ENCODE measurements around the gene STOML1. TPM values are rescaled to one million over a fixed set of nuclear protein-coding genes. Genes with fewer than 3 reads are reported as not detected.

The STOML1 gene
- total RNA-seq, 1 experiment from 2014 or later: 5.4 TPM

DNA sequence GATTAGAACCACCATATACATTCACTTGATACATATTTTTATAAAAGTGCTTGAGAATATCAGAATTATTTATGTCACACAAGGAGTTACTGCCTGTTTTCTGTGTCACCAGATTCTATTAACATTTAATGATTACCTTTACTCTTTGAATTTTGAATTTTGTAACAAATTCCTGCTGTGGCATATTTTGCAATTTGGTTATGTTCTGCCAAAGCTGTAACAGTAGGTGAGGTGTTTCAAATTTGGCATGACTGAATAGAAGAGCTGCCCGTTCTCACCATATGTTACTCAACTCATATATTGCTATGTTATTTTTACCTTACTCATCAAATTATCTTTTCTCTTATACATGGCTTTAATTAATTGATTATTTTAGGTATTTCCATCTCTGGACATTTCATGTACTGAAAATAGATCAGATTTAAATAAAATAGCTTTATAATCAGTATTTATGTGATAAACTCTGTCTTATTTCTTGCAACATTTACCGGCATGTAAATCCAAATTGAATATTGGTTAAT lies 21.3 kb upstream of the STOML1 start:
- ChIA-PET CTCF (interaction anchor here (0.9 to 1.4 kb wide), 2 partner anchors 40 to 62 kb away, joined by 3 read pairs; no protein-coding TSS in a partner anchor), POLR2A (no interaction called here)
- peaks cover 2% of the 10 kb centered on the region; the same call in 1 of the 2 replicates for H3K36me3 Mint-ChIP-seq
- H3K27me3 Mint-ChIP-seq (ENCODE audit: low read depth): no peaks in the 10 kb centered on the region
- no peak for DNase-seq (ENCODE audit: low spot score)
- TF ChIP-seq SMAD4 (CRISPR knock-in tag; IDR thresholded peaks at IDR 0.05) (no peak), NFYB (CRISPR knock-in tag; conservative IDR thresholded peaks at IDR 0.05; ENCODE audit: low read depth) (no peak), NFATC4 (CRISPR knock-in tag; IDR thresholded peaks at IDR 0.05) (no peak)
- TF ChIP-seq, protein P1, sequence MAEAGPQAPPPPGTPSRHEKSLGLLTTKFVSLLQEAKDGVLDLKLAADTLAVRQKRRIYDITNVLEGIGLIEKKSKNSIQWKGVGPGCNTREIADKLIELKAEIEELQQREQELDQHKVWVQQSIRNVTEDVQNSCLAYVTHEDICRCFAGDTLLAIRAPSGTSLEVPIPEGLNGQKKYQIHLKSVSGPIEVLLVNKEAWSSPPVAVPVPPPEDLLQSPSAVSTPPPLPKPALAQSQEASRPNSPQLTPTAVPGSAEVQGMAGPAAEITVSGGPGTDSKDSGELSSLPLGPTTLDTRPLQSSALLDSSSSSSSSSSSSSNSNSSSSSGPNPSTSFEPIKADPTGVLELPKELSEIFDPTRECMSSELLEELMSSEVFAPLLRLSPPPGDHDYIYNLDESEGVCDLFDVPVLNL (CRISPR knock-in tag; IDR thresholded peaks at IDR 0.05; ENCODE audit: borderline replicate concordance, low read depth): no peak
- TF ChIP-seq, protein P2, sequence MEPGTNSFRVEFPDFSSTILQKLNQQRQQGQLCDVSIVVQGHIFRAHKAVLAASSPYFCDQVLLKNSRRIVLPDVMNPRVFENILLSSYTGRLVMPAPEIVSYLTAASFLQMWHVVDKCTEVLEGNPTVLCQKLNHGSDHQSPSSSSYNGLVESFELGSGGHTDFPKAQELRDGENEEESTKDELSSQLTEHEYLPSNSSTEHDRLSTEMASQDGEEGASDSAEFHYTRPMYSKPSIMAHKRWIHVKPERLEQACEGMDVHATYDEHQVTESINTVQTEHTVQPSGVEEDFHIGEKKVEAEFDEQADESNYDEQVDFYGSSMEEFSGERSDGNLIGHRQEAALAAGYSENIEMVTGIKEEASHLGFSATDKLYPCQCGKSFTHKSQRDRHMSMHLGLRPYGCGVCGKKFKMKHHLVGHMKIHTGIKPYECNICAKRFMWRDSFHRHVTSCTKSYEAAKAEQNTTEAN (CRISPR knock-in tag; IDR thresholded peaks at IDR 0.05): no peak
- H3K27ac Mint-ChIP-seq: no peak overlapping the region
- no peak overlapping the region for H3K4me3 Mint-ChIP-seq
- H3K4me1 Mint-ChIP-seq: peaks cover 7% of the 10 kb centered on the region; the same call in 1 of the 2 replicates
- no peaks in the 10 kb centered on the region for H3K9me3 Mint-ChIP-seq
- no peak for ATAC-seq

DNA sequence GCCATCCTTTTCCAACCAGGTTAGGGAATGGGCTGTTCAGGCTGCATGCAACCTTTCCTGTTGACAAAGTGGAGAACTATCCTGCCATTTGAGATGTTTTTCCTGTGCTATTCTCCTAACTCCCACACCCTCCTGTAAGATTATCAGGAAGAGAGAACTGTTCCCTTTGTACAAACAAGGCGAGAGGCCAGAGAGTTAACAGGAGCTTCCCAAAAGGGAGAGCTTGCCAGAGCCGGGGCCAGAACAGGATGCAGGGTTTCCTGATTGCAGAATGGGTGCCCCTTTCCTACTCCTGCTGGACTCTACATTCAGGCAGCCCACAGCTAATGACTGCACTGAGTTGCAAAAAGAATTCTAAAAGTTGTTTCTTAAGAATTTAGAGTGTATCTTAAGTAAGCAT lies 19.5 kb upstream of the STOML1 start:
- TF ChIP-seq, protein P3, sequence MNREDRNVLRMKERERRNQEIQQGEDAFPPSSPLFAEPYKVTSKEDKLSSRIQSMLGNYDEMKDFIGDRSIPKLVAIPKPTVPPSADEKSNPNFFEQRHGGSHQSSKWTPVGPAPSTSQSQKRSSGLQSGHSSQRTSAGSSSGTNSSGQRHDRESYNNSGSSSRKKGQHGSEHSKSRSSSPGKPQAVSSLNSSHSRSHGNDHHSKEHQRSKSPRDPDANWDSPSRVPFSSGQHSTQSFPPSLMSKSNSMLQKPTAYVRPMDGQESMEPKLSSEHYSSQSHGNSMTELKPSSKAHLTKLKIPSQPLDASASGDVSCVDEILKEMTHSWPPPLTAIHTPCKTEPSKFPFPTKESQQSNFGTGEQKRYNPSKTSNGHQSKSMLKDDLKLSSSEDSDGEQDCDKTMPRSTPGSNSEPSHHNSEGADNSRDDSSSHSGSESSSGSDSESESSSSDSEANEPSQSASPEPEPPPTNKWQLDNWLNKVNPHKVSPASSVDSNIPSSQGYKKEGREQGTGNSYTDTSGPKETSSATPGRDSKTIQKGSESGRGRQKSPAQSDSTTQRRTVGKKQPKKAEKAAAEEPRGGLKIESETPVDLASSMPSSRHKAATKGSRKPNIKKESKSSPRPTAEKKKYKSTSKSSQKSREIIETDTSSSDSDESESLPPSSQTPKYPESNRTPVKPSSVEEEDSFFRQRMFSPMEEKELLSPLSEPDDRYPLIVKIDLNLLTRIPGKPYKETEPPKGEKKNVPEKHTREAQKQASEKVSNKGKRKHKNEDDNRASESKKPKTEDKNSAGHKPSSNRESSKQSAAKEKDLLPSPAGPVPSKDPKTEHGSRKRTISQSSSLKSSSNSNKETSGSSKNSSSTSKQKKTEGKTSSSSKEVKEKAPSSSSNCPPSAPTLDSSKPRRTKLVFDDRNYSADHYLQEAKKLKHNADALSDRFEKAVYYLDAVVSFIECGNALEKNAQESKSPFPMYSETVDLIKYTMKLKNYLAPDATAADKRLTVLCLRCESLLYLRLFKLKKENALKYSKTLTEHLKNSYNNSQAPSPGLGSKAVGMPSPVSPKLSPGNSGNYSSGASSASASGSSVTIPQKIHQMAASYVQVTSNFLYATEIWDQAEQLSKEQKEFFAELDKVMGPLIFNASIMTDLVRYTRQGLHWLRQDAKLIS (CRISPR knock-in tag; IDR thresholded peaks at IDR 0.05; ENCODE audit: borderline replicate concordance): no peak
- no peak for TF ChIP-seq RORB (CRISPR knock-in tag; IDR thresholded peaks at IDR 0.05)
- no peak for TF ChIP-seq ZNF317 (CRISPR knock-in tag; IDR thresholded peaks at IDR 0.05; ENCODE audit: borderline replicate concordance, low read depth)
- no peak for TF ChIP-seq SMAD4 (CRISPR knock-in tag; IDR thresholded peaks at IDR 0.05)
- TF ChIP-seq, protein P4, sequence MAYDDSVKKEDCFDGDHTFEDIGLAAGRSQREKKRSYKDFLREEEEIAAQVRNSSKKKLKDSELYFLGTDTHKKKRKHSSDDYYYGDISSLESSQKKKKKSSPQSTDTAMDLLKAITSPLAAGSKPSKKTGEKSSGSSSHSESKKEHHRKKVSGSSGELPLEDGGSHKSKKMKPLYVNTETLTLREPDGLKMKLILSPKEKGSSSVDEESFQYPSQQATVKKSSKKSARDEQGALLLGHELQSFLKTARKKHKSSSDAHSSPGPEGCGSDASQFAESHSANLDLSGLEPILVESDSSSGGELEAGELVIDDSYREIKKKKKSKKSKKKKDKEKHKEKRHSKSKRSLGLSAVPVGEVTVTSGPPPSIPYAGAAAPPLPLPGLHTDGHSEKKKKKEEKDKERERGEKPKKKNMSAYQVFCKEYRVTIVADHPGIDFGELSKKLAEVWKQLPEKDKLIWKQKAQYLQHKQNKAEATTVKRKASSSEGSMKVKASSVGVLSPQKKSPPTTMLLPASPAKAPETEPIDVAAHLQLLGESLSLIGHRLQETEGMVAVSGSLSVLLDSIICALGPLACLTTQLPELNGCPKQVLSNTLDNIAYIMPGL (CRISPR knock-in tag; IDR thresholded peaks at IDR 0.05): no peak
- TF ChIP-seq TCF7 (CRISPR knock-in tag; IDR thresholded peaks at IDR 0.05; ENCODE audit: low read depth): no peak
- no peak for TF ChIP-seq ETV6 (CRISPR knock-in tag; IDR thresholded peaks at IDR 0.05)
- no peak for TF ChIP-seq EMX1 (CRISPR knock-in tag; IDR thresholded peaks at IDR 0.05)
- TF ChIP-seq IRF2 (CRISPR knock-in tag; IDR thresholded peaks at IDR 0.05; ENCODE audit: borderline replicate concordance, low read depth): no peak
- TF ChIP-seq, protein P5, sequence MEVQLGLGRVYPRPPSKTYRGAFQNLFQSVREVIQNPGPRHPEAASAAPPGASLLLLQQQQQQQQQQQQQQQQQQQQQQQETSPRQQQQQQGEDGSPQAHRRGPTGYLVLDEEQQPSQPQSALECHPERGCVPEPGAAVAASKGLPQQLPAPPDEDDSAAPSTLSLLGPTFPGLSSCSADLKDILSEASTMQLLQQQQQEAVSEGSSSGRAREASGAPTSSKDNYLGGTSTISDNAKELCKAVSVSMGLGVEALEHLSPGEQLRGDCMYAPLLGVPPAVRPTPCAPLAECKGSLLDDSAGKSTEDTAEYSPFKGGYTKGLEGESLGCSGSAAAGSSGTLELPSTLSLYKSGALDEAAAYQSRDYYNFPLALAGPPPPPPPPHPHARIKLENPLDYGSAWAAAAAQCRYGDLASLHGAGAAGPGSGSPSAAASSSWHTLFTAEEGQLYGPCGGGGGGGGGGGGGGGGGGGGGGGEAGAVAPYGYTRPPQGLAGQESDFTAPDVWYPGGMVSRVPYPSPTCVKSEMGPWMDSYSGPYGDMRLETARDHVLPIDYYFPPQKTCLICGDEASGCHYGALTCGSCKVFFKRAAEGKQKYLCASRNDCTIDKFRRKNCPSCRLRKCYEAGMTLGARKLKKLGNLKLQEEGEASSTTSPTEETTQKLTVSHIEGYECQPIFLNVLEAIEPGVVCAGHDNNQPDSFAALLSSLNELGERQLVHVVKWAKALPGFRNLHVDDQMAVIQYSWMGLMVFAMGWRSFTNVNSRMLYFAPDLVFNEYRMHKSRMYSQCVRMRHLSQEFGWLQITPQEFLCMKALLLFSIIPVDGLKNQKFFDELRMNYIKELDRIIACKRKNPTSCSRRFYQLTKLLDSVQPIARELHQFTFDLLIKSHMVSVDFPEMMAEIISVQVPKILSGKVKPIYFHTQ (CRISPR knock-in tag; IDR thresholded peaks at IDR 0.05): no peak
- TF ChIP-seq, protein P6, sequence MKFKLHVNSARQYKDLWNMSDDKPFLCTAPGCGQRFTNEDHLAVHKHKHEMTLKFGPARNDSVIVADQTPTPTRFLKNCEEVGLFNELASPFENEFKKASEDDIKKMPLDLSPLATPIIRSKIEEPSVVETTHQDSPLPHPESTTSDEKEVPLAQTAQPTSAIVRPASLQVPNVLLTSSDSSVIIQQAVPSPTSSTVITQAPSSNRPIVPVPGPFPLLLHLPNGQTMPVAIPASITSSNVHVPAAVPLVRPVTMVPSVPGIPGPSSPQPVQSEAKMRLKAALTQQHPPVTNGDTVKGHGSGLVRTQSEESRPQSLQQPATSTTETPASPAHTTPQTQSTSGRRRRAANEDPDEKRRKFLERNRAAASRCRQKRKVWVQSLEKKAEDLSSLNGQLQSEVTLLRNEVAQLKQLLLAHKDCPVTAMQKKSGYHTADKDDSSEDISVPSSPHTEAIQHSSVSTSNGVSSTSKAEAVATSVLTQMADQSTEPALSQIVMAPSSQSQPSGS (CRISPR knock-in tag; IDR thresholded peaks at IDR 0.05; ENCODE audit: borderline replicate concordance, low read depth): no peak
- no peak for TF ChIP-seq ZBTB21 (CRISPR knock-in tag; IDR thresholded peaks at IDR 0.05; ENCODE audit: borderline replicate concordance)
- no peak for TF ChIP-seq ESRRA (CRISPR knock-in tag; IDR thresholded peaks at IDR 0.05; ENCODE audit: borderline replicate concordance)
- no peak for TF ChIP-seq FOXJ3 (CRISPR knock-in tag; IDR thresholded peaks at IDR 0.05; ENCODE audit: borderline replicate concordance)
- no peak for TF ChIP-seq JAZF1 (CRISPR knock-in tag; IDR thresholded peaks at IDR 0.05)
- TF ChIP-seq CBFB (CRISPR knock-in tag; IDR thresholded peaks at IDR 0.05; ENCODE audit: low read depth): no peak
- no peak for TF ChIP-seq ZNF423 (CRISPR knock-in tag; IDR thresholded peaks at IDR 0.05)
- TF ChIP-seq ELF4 (CRISPR knock-in tag; IDR thresholded peaks at IDR 0.05; ENCODE audit: low read depth): no peak
- Mint-ChIP-seq H3K9me3 (no peaks in the 10 kb centered on the region), H3K4me3 (no peak overlapping the region), H3K27ac (peak overlapping the region; percentile 33; the same call in 1 of the 2 replicates), H3K27me3 (ENCODE audit: low read depth) (no peaks in the 10 kb centered on the region), H3K36me3 (peaks cover 10% of the 10 kb centered on the region; the same call in 1 of the 2 replicates), H3K4me1 (peaks cover 7% of the 10 kb centered on the region; the same call in 1 of the 2 replicates)
- ChIA-PET CTCF (interaction anchor here (0.7 to 2.4 kb wide), 3 partner anchors 17 to 39 kb away, joined by 3 to 8 read pairs (median 3); partner anchors contain the start of gene PML), POLR2A (no interaction called here)
- DNase-seq (ENCODE audit: low spot score) (no peak), ATAC-seq (no peak)

Data from WTC11 (cell line).